Esophagus muscularis mucosa (tissue), 3 donors: ENCODE measurements around the gene AHCY.

Source experiments
- CTCF ChIP-seq, 3 experiments: fragments of 200-600 bp in 2 of 3; fragments of 450-650 bp in 1 of 3; sonication (generic) in 2 of 3; IDR thresholded peaks; one replicate each; pipeline ENCODE4 v1.5.1; 2017 to 2019; ENCODE audit warnings: antibody characterized with exemption in 3 of 3, mild to moderate bottlenecking in 2 of 3, moderate library complexity in 1 of 3
- POLR2A ChIP-seq: fragments of 450-650 bp; IDR thresholded peaks from one replicate; pipeline ENCODE4 v1.6.1; 2017; ENCODE audit warnings: antibody characterized with exemption, moderate library complexity, mild to moderate bottlenecking, low read depth

DNA sequence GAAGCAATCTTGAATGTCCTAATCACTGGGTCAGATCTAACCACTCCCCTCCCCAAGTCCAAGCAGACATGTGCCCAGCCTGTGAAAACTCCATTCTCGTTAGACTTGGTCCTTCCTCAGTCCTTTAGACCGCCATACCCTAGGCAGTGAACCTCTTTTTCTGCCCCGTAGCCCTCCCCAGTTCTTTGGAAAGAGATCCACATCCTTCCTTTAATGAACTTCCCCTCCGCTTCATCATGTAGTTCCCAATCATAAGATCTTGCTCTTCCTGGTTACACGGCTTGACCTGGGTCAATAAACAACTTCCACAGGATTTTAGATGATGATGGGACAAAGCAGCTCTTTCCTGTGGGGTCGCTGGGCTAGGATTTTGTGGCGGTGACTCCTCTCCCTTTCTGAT lies 9.6 kb downstream of the AHCY start:
- TF ChIP-seq CTCF (IDR thresholded peaks at IDR 0.05), result no peak
- no peak for TF ChIP-seq POLR2A
